Activated T-helper 1 cell treated with Interleukin-2 at 50 U/mL for 16 hours (primary cell): Measurements from ENCODE around the gene PRMT9.

Experiments
- DNase-seq: peaks from one replicate; pipeline ENCODE4 v3.0.0-alpha.2; 2020; ENCODE audit warnings: low read depth

The PRMT9 gene

GRCh38 chr4:147617841-147618691 is 65.9 kb downstream of the PRMT9 start:
- no peak for DNase-seq

GRCh38 chr4:147617173-147617840 is 66.7 kb downstream of the PRMT9 start, which contains the start of gene TMEM184C:
TSS of gene TMEM184C (plus strand) at chr4:147617397. CDS start at chr4:147617957, 560 bp downstream.
- DNase-seq, result peak; percentile 97

GRCh38 chr4:147616849-147617172 is 67.2 kb downstream of the PRMT9 start:
- DNase-seq, result no peak

GRCh38 chr4:147610686-147611085 is 73.3 kb downstream of the PRMT9 start:
- no peak for DNase-seq

- no peak for DNase-seq
These were observed 76.5 kb downstream of the PRMT9 start for GRCh38 chr4:147607471-147607870.

GRCh38 chr4:147605499-147605898 is 78.5 kb downstream of the PRMT9 start:
- DNase-seq, result no peak

GRCh38 chr4:147599769-147600168 is 84.2 kb downstream of the PRMT9 start:
- DNase-seq, result no peak

- DNase-seq, result no peak
These were observed 84.8 kb downstream of the PRMT9 start for GRCh38 chr4:147599206-147599605.

GRCh38 chr4:147597561-147597960 is 86.4 kb downstream of the PRMT9 start:
- DNase-seq, result no peak

GRCh38 chr4:147596981-147597380 is 87.0 kb downstream of the PRMT9 start:
- DNase-seq, result no peak

GRCh38 chr4:147596377-147596776 is 87.6 kb downstream of the PRMT9 start:
- DNase-seq, result no peak

- DNase-seq, result no peak
These were observed 89.4 kb downstream of the PRMT9 start for GRCh38 chr4:147594578-147594977.

- no peak for DNase-seq
These were observed 89.9 kb downstream of the PRMT9 start for GRCh38 chr4:147594107-147594506.

GRCh38 chr4:147591106-147591505 is 92.9 kb downstream of the PRMT9 start:
- DNase-seq, result no peak

- DNase-seq, result no peak
These were observed 93.6 kb downstream of the PRMT9 start for GRCh38 chr4:147590249-147590920.

GRCh38 chr4:147589586-147589985 is 94.4 kb downstream of the PRMT9 start:
- no peak for DNase-seq
